Renal cortex interstitium (tissue), 11 donors: ENCODE results near the gene NDUFS6. TPM values are rescaled to one million over a fixed set of nuclear protein-coding genes. Genes with fewer than 3 reads are reported as not detected.
"Not testable (repeated sequence)": the region's sequence is repeated elsewhere in the genome, so short reads cannot be mapped to it uniquely, and the experiment has no call there.

Experiments
- DNase-seq, 11 donors: peaks; one replicate each; pipeline ENCODE4 v3.0.0-alpha.2; 2013; ENCODE audit warnings: low read depth in 9 of 11, low spot score in 4 of 11; ENCODE audit errors: extremely low read depth in 1 of 11
- polyA plus RNA-seq, 3 donors: library from polyadenylated mRNA; unstranded; fragments of 120-200 nt; gene quantifications; one replicate each; pipeline ENCODE4 v1.2.1, GENCODE V29; 2013; ENCODE audit not compliant: insufficient read length in 3 of 3

NDUFS6 gene
- polyA plus RNA-seq, 3 donors: 59.7 to 87.5 (median 67.3) TPM

GRCh38 chr5:1789834-1790471, 11.3 kb upstream of the NDUFS6 start:
- no peak for DNase-seq

GRCh38 chr5:1791176-1791575, 10.0 kb upstream of the NDUFS6 start:
- DNase-seq: no peak

GRCh38 chr5:1792842-1793266, 8.4 kb upstream of the NDUFS6 start:
- no peak for DNase-seq

GRCh38 chr5:1793301-1793740, 7.9 kb upstream of the NDUFS6 start:
- DNase-seq: no peak

GRCh38 chr5:1793966-1794900, 7.0 kb upstream of the NDUFS6 start:
- DNase-seq: no peak

- no peak for DNase-seq
Observed at GRCh38 chr5:1794901-1795290, 6.3 kb upstream of the NDUFS6 start.

GRCh38 chr5:1795506-1795905, 5.7 kb upstream of the NDUFS6 start:
- DNase-seq: no peak

GRCh38 chr5:1795931-1796330, 5.3 kb upstream of the NDUFS6 start:
- no peak for DNase-seq

- DNase-seq: no peak
Observed at GRCh38 chr5:1796371-1797102, 4.7 kb upstream of the NDUFS6 start.

DNA sequence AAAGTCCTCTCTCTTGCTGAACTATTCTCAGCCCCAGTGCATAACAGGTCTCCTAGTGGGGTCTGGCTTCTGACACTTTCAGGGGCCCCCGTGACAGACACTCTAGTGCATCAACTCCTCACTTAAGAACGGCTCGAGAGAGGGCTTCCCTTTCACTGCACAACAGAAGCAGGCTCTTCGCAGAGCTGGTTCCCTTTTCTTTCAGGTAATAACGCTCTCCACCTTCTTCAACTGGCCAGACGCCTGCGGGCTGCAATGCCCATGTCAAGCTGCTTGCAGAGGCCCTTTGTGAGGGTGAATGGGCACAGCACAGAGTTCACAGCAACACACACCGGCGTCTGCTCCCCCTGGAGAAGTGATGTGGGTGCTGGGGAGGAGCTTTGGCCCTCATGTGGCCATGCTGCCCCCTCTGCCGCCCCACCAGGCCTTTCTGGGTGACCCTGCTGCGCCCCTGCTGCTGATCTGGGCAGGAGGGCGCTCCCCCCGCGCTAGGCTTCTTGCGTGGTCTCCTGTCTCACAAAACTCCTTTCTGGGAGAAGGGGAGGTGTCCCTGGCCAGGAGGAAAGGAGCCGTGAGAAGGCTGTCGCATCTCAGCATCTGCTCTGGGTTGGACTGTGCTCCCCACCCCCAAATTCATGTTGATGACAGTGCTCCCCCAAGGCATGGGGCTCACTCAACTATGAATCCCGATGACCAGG, 4.0 kb upstream of the NDUFS6 start:
- DNase-seq: no peak

GRCh38 chr5:1797855-1798254, 3.4 kb upstream of the NDUFS6 start:
- DNase-seq: no peak

- not testable (repeated sequence) for DNase-seq
Observed at GRCh38 chr5:1798589-1798988, 2.6 kb upstream of the NDUFS6 start.

- no peak for DNase-seq
Observed at GRCh38 chr5:1799110-1799601, 2.1 kb upstream of the NDUFS6 start.

GRCh38 chr5:1799602-1800471, 1.4 kb upstream of the NDUFS6 start, which contains the start of gene MRPL36:
MRPL36 (minus strand) TSS chr5:1799837; CDS start chr5:1798935, 902 bp downstream.
- peak; percentile 63 to 90 (median 86) for DNase-seq

GRCh38 chr5:1800472-1801221, 560 bp upstream of the NDUFS6 start:
- DNase-seq: peak in 1 of 11 donors; percentile 38

GRCh38 chr5:1801967-1802295, 724 bp downstream of the NDUFS6 start:
- DNase-seq: no peak

- no peak for DNase-seq
Observed at GRCh38 chr5:1803192-1803591, 2.0 kb downstream of the NDUFS6 start.
